NB4 (cell line): ENCODE data around the gene SERPINB12.

Experiments used
- DNase-seq: peaks from one replicate; pipeline ENCODE4 v3.0.0; 2010; ENCODE audit warnings: low read depth
- H3K4me3 ChIP-seq: one replicate; pipeline ENCODE4 v1.5.1; 2011; ENCODE audit warnings: mild to moderate bottlenecking, low read depth, low read length, moderate library complexity
- MYC ChIP-seq: IDR thresholded peaks from 2 replicates; pipeline ENCODE4 v1.6.1; 2011; ENCODE audit warnings: low read depth, low read length
- POLR2A ChIP-seq: IDR thresholded peaks from 2 replicates; pipeline ENCODE4 v1.6.1; 2011; ENCODE audit warnings: mild to moderate bottlenecking; ENCODE audit not compliant: insufficient read length; ENCODE audit errors: extremely low read depth
- TF ChIP-seq, protein P1 (sequence below): IDR thresholded peaks from 2 replicates; pipeline ENCODE4 v1.6.1; 2011; ENCODE audit warnings: low read depth, low read length
- TF ChIP-seq, protein P2 (sequence below): IDR thresholded peaks from one replicate; pipeline ENCODE4 v1.5.1; 2012; ENCODE audit warnings: low read depth, low read length

Gene SERPINB12

DNA sequence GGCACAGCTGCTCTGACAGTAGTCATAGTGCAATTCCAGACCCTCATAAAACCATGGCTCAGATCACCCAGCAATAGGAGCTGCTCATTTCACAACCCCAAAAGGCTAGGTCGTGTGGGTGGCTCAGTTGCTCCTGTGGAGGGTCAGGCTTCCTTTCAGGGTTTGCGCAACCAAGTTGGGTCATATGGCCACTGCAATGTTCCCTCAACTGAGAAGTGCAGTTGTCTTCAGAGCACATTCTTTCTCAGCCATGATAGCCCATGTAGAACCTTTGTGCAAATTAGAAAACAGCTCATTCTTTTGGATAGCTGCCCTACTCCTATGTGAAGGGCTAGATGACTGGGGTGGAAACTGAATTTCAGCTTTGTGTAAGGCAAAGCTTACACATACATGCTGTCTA, 48.2 kb downstream of the SERPINB12 start:
- TF ChIP-seq MYC (peak; percentile 76), POLR2A (no peak)
- TF ChIP-seq, protein P1, sequence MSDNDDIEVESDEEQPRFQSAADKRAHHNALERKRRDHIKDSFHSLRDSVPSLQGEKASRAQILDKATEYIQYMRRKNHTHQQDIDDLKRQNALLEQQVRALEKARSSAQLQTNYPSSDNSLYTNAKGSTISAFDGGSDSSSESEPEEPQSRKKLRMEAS, result peak; percentile 69
- TF ChIP-seq, protein P2, sequence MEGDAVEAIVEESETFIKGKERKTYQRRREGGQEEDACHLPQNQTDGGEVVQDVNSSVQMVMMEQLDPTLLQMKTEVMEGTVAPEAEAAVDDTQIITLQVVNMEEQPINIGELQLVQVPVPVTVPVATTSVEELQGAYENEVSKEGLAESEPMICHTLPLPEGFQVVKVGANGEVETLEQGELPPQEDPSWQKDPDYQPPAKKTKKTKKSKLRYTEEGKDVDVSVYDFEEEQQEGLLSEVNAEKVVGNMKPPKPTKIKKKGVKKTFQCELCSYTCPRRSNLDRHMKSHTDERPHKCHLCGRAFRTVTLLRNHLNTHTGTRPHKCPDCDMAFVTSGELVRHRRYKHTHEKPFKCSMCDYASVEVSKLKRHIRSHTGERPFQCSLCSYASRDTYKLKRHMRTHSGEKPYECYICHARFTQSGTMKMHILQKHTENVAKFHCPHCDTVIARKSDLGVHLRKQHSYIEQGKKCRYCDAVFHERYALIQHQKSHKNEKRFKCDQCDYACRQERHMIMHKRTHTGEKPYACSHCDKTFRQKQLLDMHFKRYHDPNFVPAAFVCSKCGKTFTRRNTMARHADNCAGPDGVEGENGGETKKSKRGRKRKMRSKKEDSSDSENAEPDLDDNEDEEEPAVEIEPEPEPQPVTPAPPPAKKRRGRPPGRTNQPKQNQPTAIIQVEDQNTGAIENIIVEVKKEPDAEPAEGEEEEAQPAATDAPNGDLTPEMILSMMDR, result no peak
- peak overlapping the region; percentile 7 for H3K4me3 ChIP-seq
- DNase-seq, result peak; percentile 97

DNA sequence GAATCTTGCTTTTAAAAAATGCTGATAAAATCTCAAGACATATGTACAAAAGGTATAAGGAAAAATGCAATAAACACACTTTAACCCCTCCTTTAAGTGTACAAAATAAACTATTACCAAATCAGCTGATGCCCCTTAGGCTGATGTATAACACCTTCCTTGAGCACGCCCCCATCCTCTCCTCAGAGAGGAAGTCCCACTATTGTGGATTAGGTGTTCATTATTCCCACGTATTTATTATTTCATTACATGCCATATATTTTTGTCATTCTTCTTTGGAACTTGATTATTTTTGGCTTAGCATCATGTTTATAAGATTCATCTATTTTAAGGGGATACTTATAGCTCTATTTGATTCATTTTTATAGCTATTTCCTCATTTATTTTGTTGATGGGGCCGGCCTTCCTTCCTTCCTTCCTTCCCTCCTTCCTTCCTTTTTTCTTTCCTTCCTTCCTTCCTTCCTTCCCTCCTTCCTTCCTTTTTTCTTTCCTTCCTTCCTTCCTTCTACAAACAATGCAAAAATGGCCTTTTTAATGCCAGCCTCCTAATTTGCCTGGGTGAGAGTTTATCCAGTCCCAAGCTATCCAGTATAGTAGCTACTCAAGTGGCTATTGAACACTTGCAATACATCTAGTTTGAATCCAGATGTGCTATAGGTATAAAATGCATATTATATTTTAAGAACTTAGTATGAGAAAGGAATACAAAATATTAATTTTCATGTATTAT, 49.0 kb downstream of the SERPINB12 start:
- TF ChIP-seq, protein P1, result no peak
- TF ChIP-seq MYC (no peak), POLR2A (no peak)
- TF ChIP-seq, protein P2, result no peak
- no peak for DNase-seq
- H3K4me3 ChIP-seq, result no peak overlapping the region

DNA sequence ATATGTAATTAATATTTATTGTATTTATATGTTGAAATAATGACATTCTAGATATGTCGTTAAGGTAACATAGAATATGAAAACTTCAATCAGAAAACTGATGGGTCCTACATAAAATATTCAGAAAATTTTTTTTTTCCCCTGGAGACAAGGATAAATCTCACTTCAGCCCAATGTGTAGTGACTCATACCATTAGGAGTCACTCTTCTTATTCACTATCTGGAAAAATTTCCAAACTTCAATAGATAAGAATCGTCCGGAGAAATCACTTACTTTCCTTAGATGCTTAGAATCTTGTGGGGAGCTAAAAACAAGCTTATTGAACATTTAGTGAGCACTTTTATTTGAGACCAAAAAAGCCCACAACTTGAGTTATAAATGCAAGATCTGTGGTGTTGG, 49.6 kb downstream of the SERPINB12 start:
- TF ChIP-seq, protein P1, result no peak
- TF ChIP-seq POLR2A (no peak), MYC (no peak)
- TF ChIP-seq, protein P2, result no peak
- H3K4me3 ChIP-seq, result no peak overlapping the region
- DNase-seq, result no peak

DNA sequence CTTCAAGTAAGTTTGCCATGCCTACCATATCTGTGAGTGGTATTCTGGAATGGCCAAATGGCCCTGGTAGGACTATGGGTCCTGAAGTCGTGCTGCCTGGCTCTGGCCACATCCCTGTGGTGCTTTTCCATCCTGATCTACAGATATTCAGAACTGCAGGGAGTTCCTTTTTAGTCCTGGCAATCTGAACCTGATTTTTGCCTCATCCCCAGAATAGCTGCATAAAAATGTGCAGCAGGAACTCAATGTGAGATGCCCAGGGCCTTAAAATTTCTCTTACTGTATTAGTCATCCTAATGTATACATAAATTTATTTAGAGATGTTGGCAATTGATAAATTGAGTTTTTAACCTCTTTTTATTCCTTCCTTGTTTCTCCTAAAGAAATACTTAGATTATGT, 50.3 kb downstream of the SERPINB12 start:
- TF ChIP-seq MYC (no peak), POLR2A (no peak)
- TF ChIP-seq, protein P2, result no peak
- TF ChIP-seq, protein P1, result no peak
- no peak for DNase-seq
- no peak overlapping the region for H3K4me3 ChIP-seq

DNA sequence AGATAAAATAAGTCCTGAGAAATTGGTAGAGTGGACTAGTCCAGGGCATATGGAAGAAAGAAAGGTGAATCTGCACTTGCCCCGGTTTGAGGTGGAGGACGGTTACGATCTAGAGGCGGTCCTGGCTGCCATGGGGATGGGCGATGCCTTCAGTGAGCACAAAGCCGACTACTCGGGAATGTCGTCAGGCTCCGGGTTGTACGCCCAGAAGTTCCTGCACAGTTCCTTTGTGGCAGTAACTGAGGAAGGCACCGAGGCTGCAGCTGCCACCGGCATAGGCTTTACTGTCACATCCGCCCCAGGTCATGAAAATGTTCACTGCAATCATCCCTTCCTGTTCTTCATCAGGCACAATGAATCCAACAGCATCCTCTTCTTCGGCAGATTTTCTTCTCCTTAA, 54.8 kb downstream of the SERPINB12 start:
- no peak overlapping the region for H3K4me3 ChIP-seq
- no peak for TF ChIP-seq POLR2A
- no peak for TF ChIP-seq MYC
- TF ChIP-seq, protein P2, result no peak
- no peak for DNase-seq

DNA sequence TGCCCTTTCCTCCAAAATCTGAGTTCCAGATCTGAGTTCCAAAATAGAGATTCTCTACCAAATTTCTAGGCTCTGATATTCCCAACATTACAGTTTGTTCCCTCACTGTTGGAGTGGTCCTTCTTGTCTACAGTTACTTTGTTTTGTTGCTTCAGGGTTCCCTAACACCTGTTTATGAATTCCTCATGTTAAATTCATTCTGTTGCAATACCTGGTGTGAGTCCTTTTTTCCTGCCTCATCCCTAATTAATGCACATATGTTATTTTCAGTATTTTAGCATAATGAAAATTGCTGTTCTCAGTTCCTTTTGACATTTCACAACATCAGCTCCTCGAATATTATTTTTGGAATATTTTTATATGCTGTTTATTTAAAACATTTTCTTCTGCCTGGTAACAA, 61.2 kb downstream of the SERPINB12 start:
- no peak for DNase-seq
- H3K4me3 ChIP-seq, result no peak overlapping the region
- TF ChIP-seq MYC (no peak), POLR2A (no peak)
- TF ChIP-seq, protein P2, result no peak
- TF ChIP-seq, protein P1, result no peak
